ENCODE results near the gene ATRX. TPM values are rescaled to one million over a fixed set of nuclear protein-coding genes. Genes with fewer than 3 reads are reported as not detected.

ATRX gene
- total RNA-seq, 1 experiment from 2014 or later = 61.3 TPM

DNA sequence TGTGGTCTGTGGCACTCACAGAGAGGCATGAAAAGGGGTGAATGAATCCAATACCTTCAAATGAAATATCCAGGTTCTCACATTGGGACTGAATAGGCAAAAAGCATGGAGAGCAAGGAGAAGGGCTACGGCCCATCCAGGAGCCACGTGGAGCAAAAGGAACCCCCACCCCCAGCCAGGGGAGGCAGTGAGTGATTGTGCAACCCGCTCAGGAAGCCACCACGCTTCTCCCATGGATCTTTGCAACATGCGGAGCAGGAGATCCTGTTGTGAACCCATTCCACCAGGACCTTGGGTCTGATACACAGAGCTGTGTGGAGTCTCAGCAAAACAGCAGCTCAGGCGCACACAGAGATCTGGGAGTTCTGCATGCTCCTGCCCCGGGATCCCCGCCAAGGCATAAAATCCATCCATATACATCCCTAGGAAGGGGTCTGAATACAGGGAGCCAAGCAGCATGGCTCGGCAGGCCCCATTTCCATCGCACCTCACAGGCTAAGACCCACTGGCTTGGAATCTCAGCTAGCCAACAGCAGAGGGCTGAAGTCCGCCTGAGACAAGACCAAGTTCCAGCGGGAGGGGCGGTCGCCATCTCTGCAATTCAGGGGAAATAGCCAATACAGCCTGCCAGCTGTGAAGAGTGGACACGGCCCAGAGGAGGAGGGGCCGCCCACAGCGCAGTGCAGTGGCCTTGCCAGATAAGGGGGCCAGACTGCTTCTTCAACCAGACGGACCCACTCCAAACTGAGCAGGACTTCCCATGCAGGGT is 258.6 kb downstream of the ATRX start:
- DNase-seq (ENCODE audit: low read depth, low spot score) (no peak), ATAC-seq (no peak)
- Histone ChIP-seq H3K27ac (ENCODE audit: low read depth, low read length) (no peak overlapping the region), H2AFZ (ENCODE audit: low read depth, low read length, poor library complexity, severe bottlenecking) (no peak overlapping the region), H3K9ac (ENCODE audit: low read length) (no peak overlapping the region), H4K20me1 (ENCODE audit: insufficient read depth) (no peaks in the 10 kb centered on the region), H3K4me2 (ENCODE audit: low read length) (no peak overlapping the region), H3K9me3 (ENCODE audit: control insufficient read depth in 1 of 2, insufficient read depth in 1 of 2, low read depth in 1 of 2, low read length in 2 of 2) (no peaks in the 10 kb centered on the region), H3K27me3 (ENCODE audit: insufficient read depth, low read length) (no peaks in the 10 kb centered on the region), H3K4me3 (replicated peaks in 1 of 2; ENCODE audit: low read depth in 1 of 2, low read length in 2 of 2) (no peak overlapping the region), H3K4me1 (ENCODE audit: control insufficient read depth in 1 of 2, insufficient read depth in 2 of 2, low read length in 2 of 2) (no peaks in the 10 kb centered on the region), H3K36me3 (ENCODE audit: control insufficient read depth in 1 of 2, insufficient read depth in 2 of 2, low read length in 2 of 2) (no peaks in the 10 kb centered on the region), H3K79me2 (ENCODE audit: insufficient read depth, low read length) (no peaks in the 10 kb centered on the region), H3K9me2 (ENCODE audit: insufficient read depth) (no peaks in the 10 kb centered on the region)
- RAD21 ChIA-PET (ENCODE audit: low non-redundant PET in 1 of 2, low total read pairs in 2 of 2, uncharacterized antibody in 2 of 2, unreplicated experiment in 2 of 2) = no interaction called here
- no TSS peak for BruUV-seq (replicated peaks)
- CTCF ChIA-PET = no interaction called here
- POLR2A ChIA-PET = no interaction called here
- TF ChIP-seq POLR2A (IDR thresholded peaks at IDR 0.05; ENCODE audit: borderline replicate concordance, extremely low read depth, insufficient read depth, insufficient read length) (no peak), ZFX (IDR thresholded peaks at IDR 0.05) (no peak), FOSL1 (IDR thresholded peaks at IDR 0.05; ENCODE audit: low read depth) (no peak), TCF7L2 (IDR thresholded peaks at IDR 0.05; ENCODE audit: borderline replicate concordance, extremely low read depth, insufficient read depth, insufficient read length) (no peak), SRF (IDR thresholded peaks at IDR 0.05; ENCODE audit: low read depth) (no peak), CBX3 (IDR thresholded peaks at IDR 0.05; ENCODE audit: low read depth) (no peak), EZH2phosphoT487 (IDR thresholded peaks at IDR 0.05; ENCODE audit: borderline replicate concordance) (no peak), EZH2 (IDR thresholded peaks at IDR 0.05) (no peak), ZBTB33 (IDR thresholded peaks at IDR 0.05; ENCODE audit: extremely low read depth, insufficient replicate concordance, low read length) (no peak), SIN3A (IDR thresholded peaks at IDR 0.05; ENCODE audit: low read depth) (no peak), SP1 (IDR thresholded peaks at IDR 0.05; ENCODE audit: low read depth) (no peak), YY1 (IDR thresholded peaks at IDR 0.05; ENCODE audit: extremely low read depth, insufficient replicate concordance, low read depth, low read length) (no peak), REST (IDR thresholded peaks at IDR 0.05; ENCODE audit: low read depth) (no peak), CEBPB (IDR thresholded peaks at IDR 0.05; ENCODE audit: low read depth) (no peak)
- TF ChIP-seq, protein P1, sequence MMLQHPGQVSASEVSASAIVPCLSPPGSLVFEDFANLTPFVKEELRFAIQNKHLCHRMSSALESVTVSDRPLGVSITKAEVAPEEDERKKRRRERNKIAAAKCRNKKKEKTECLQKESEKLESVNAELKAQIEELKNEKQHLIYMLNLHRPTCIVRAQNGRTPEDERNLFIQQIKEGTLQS (IDR thresholded peaks at IDR 0.05) = no peak
- intact Hi-C loops (cut with micrococcal nuclease) = no loop called here
